ENCODE measurements around the gene AGBL4. TPM values are rescaled to one million over a fixed set of nuclear protein-coding genes. Genes with fewer than 3 reads are reported as not detected.

Gene AGBL4
- total RNA-seq, 1 donor from 2014 or later = not detected

GRCh38 chr1:48776393-48777218, 1247.1 kb downstream of the AGBL4 start, which contains the start of gene BEND5:
Gene BEND5 (minus strand): TSS chr1:48776891. CDS start chr1:48776831, 60 bp downstream.
- H3K4me3 Mint-ChIP-seq (ENCODE audit: low read depth) = peak within 1 kb of the TSS; percentile 90
- peaks cover 35% of the 10 kb centered on the region for H3K4me1 Mint-ChIP-seq (ENCODE audit: low read depth)
- H3K27me3 Mint-ChIP-seq (ENCODE audit: low read depth) = peaks cover 25% of the 10 kb centered on the region
- peak within 1 kb of the TSS; percentile 78 for H3K27ac Mint-ChIP-seq
- DNase-seq (ENCODE audit: low spot score) = peak; percentile 25
- intact Hi-C loops (cut with micrococcal nuclease) = loop anchor here (2.0 kb wide), 2 partner anchors 14 to 16 kb away; no protein-coding TSS in a partner anchor
- H3K36me3 Mint-ChIP-seq (ENCODE audit: low read depth) = peaks cover 6% of the 10 kb centered on the region
- no peaks in the 10 kb centered on the region for H3K9me3 Mint-ChIP-seq

GRCh38 chr1:48775831-48776392, 1247.8 kb downstream of the AGBL4 start:
- H3K4me3 Mint-ChIP-seq (ENCODE audit: low read depth) = peak overlapping the region; percentile 90
- peaks cover 25% of the 10 kb centered on the region for H3K27me3 Mint-ChIP-seq (ENCODE audit: low read depth)
- H3K4me1 Mint-ChIP-seq (ENCODE audit: low read depth) = peaks cover 35% of the 10 kb centered on the region
- no peaks in the 10 kb centered on the region for H3K9me3 Mint-ChIP-seq
- DNase-seq (ENCODE audit: low spot score) = no peak
- peak overlapping the region; percentile 78 for H3K27ac Mint-ChIP-seq
- intact Hi-C loops (cut with micrococcal nuclease) = loop anchor here (2.0 kb wide), 2 partner anchors 15 kb away; no protein-coding TSS in a partner anchor
- H3K36me3 Mint-ChIP-seq (ENCODE audit: low read depth) = peaks cover 6% of the 10 kb centered on the region

- intact Hi-C loops (cut with micrococcal nuclease) = no loop called here
- peak overlapping the region; percentile 32 for H3K4me3 Mint-ChIP-seq (ENCODE audit: low read depth)
- DNase-seq (ENCODE audit: low spot score) = no peak
- peak overlapping the region; percentile 56 for H3K27ac Mint-ChIP-seq
- H3K9me3 Mint-ChIP-seq = no peaks in the 10 kb centered on the region
- peaks cover 13% of the 10 kb centered on the region for H3K27me3 Mint-ChIP-seq (ENCODE audit: low read depth)
- peaks cover 8% of the 10 kb centered on the region for H3K36me3 Mint-ChIP-seq (ENCODE audit: low read depth)
- H3K4me1 Mint-ChIP-seq (ENCODE audit: low read depth) = peaks cover 39% of the 10 kb centered on the region
These were observed 1250.6 kb downstream of the AGBL4 start for GRCh38 chr1:48773133-48773532.

GRCh38 chr1:48772211-48772610, 1251.5 kb downstream of the AGBL4 start:
- Mint-ChIP-seq H3K9me3 (no peaks in the 10 kb centered on the region), H3K36me3 (ENCODE audit: low read depth) (peaks cover 9% of the 10 kb centered on the region), H3K4me1 (ENCODE audit: low read depth) (peaks cover 37% of the 10 kb centered on the region), H3K4me3 (ENCODE audit: low read depth) (no peak overlapping the region), H3K27ac (no peak overlapping the region), H3K27me3 (ENCODE audit: low read depth) (peaks cover 6% of the 10 kb centered on the region)
- no peak for DNase-seq (ENCODE audit: low spot score)
- intact Hi-C loops (cut with micrococcal nuclease) = no loop called here

- Mint-ChIP-seq H3K4me3 (ENCODE audit: low read depth) (no peak overlapping the region), H3K4me1 (ENCODE audit: low read depth) (peaks cover 34% of the 10 kb centered on the region), H3K27me3 (ENCODE audit: low read depth) (peaks cover 4% of the 10 kb centered on the region), H3K9me3 (no peaks in the 10 kb centered on the region), H3K27ac (no peak overlapping the region), H3K36me3 (ENCODE audit: low read depth) (peaks cover 9% of the 10 kb centered on the region)
- no peak for DNase-seq (ENCODE audit: low spot score)
- intact Hi-C loops (cut with micrococcal nuclease) = no loop called here
These were observed 1252.2 kb downstream of the AGBL4 start for GRCh38 chr1:48771561-48771960.

- no peak for DNase-seq (ENCODE audit: low spot score)
- Mint-ChIP-seq H3K36me3 (ENCODE audit: low read depth) (peaks cover 19% of the 10 kb centered on the region), H3K4me3 (ENCODE audit: low read depth) (no peak overlapping the region), H3K27me3 (ENCODE audit: low read depth) (no peaks in the 10 kb centered on the region), H3K4me1 (ENCODE audit: low read depth) (peaks cover 13% of the 10 kb centered on the region), H3K27ac (no peak overlapping the region), H3K9me3 (no peaks in the 10 kb centered on the region)
- intact Hi-C loops (cut with micrococcal nuclease) = no loop called here
These were observed 1255.7 kb downstream of the AGBL4 start for GRCh38 chr1:48767975-48768510.

- Mint-ChIP-seq H3K36me3 (ENCODE audit: low read depth) (peaks cover 13% of the 10 kb centered on the region), H3K4me3 (ENCODE audit: low read depth) (no peak overlapping the region), H3K9me3 (no peaks in the 10 kb centered on the region), H3K27me3 (ENCODE audit: low read depth) (no peaks in the 10 kb centered on the region), H3K27ac (no peak overlapping the region), H3K4me1 (ENCODE audit: low read depth) (peaks cover 8% of the 10 kb centered on the region)
- intact Hi-C loops (cut with micrococcal nuclease) = no loop called here
- no peak for DNase-seq (ENCODE audit: low spot score)
These were observed 1258.4 kb downstream of the AGBL4 start for GRCh38 chr1:48765335-48765734.

- H3K27me3 Mint-ChIP-seq (ENCODE audit: low read depth) = no peaks in the 10 kb centered on the region
- no peak overlapping the region for H3K4me3 Mint-ChIP-seq (ENCODE audit: low read depth)
- intact Hi-C loops (cut with micrococcal nuclease) = loop anchor here (2.0 kb wide), 1 partner anchor 15 kb away; the partner anchor contains the start of gene BEND5
- H3K36me3 Mint-ChIP-seq (ENCODE audit: low read depth) = peaks cover 28% of the 10 kb centered on the region
- no peak overlapping the region for H3K27ac Mint-ChIP-seq
- no peaks in the 10 kb centered on the region for H3K9me3 Mint-ChIP-seq
- no peak for DNase-seq (ENCODE audit: low spot score)
- H3K4me1 Mint-ChIP-seq (ENCODE audit: low read depth) = peaks cover 23% of the 10 kb centered on the region
These were observed 1261.8 kb downstream of the AGBL4 start for GRCh38 chr1:48761986-48762385.

- no peak for DNase-seq (ENCODE audit: low spot score)
- H3K27ac Mint-ChIP-seq = no peak overlapping the region
- no peaks in the 10 kb centered on the region for H3K27me3 Mint-ChIP-seq (ENCODE audit: low read depth)
- peaks cover 25% of the 10 kb centered on the region for H3K4me1 Mint-ChIP-seq (ENCODE audit: low read depth)
- intact Hi-C loops (cut with micrococcal nuclease) = loop anchor here (2.0 kb wide), 1 partner anchor 15 kb away; the partner anchor contains the start of gene BEND5
- H3K4me3 Mint-ChIP-seq (ENCODE audit: low read depth) = no peak overlapping the region
- no peaks in the 10 kb centered on the region for H3K9me3 Mint-ChIP-seq
- peaks cover 32% of the 10 kb centered on the region for H3K36me3 Mint-ChIP-seq (ENCODE audit: low read depth)
These were observed 1262.3 kb downstream of the AGBL4 start for GRCh38 chr1:48761411-48761810.

- no peak for DNase-seq (ENCODE audit: low spot score)
- intact Hi-C loops (cut with micrococcal nuclease) = loop anchor here (2.0 kb wide), 1 partner anchor 16 kb away; the partner anchor contains the start of gene BEND5
- H3K9me3 Mint-ChIP-seq = no peaks in the 10 kb centered on the region
- H3K4me3 Mint-ChIP-seq (ENCODE audit: low read depth) = no peak overlapping the region
- H3K27ac Mint-ChIP-seq = no peak overlapping the region
- peaks cover 33% of the 10 kb centered on the region for H3K36me3 Mint-ChIP-seq (ENCODE audit: low read depth)
- H3K27me3 Mint-ChIP-seq (ENCODE audit: low read depth) = no peaks in the 10 kb centered on the region
- peaks cover 25% of the 10 kb centered on the region for H3K4me1 Mint-ChIP-seq (ENCODE audit: low read depth)
These were observed 1262.9 kb downstream of the AGBL4 start for GRCh38 chr1:48760857-48761256.

- Mint-ChIP-seq H3K27me3 (ENCODE audit: low read depth) (no peaks in the 10 kb centered on the region), H3K4me1 (ENCODE audit: low read depth) (peaks cover 25% of the 10 kb centered on the region), H3K9me3 (no peaks in the 10 kb centered on the region), H3K36me3 (ENCODE audit: low read depth) (peaks cover 32% of the 10 kb centered on the region), H3K4me3 (ENCODE audit: low read depth) (no peak overlapping the region), H3K27ac (no peak overlapping the region)
- no peak for DNase-seq (ENCODE audit: low spot score)
- intact Hi-C loops (cut with micrococcal nuclease) = no loop called here
These were observed 1264.8 kb downstream of the AGBL4 start for GRCh38 chr1:48758976-48759375.

- no peak overlapping the region for H3K27ac Mint-ChIP-seq
- peaks cover 25% of the 10 kb centered on the region for H3K4me1 Mint-ChIP-seq (ENCODE audit: low read depth)
- H3K9me3 Mint-ChIP-seq = no peaks in the 10 kb centered on the region
- intact Hi-C loops (cut with micrococcal nuclease) = no loop called here
- peaks cover 31% of the 10 kb centered on the region for H3K36me3 Mint-ChIP-seq (ENCODE audit: low read depth)
- no peak overlapping the region for H3K4me3 Mint-ChIP-seq (ENCODE audit: low read depth)
- no peaks in the 10 kb centered on the region for H3K27me3 Mint-ChIP-seq (ENCODE audit: low read depth)
- DNase-seq (ENCODE audit: low spot score) = no peak
These were observed 1266.4 kb downstream of the AGBL4 start for GRCh38 chr1:48757363-48757762.
